Endothelial cell of umbilical vein (primary cell): ENCODE data around the gene SH3PXD2A. TPM values are rescaled to one million over a fixed set of nuclear protein-coding genes. Genes with fewer than 3 reads are reported as not detected.

Experiments used
- BruUV-seq: library from RNA; stranded (reverse); fragments of 400-500 nt; replicated peaks from 2 replicates; lab custom pipeline; 2021; lab: Mats Ljungman, UMichigan
- CTCF ChIA-PET: fragments of 300-600, 350-600 bp; sonication (Branson Sonifier 250); formaldehyde crosslinking; loops from one replicate; lab custom pipeline; 2021; ENCODE audit warnings: antibody characterized with exemption, inconsistent platforms; lab: Charles Lee
- POLR2A ChIA-PET: fragments of 300-600, 350-600 bp; sonication (Branson Sonifier 250); formaldehyde crosslinking; loops from one replicate; lab custom pipeline; 2021; ENCODE audit warnings: antibody characterized with exemption, inconsistent platforms; lab: Charles Lee
- DNase-seq: peaks from one replicate; pipeline ENCODE4 v3.0.0-alpha.2; 2011; ENCODE audit warnings: low read depth, low spot score
- FAIRE-seq: peaks from 2 replicates; lab custom pipeline; 2011; peaks lifted over from hg19 to GRCh38; lab: Jason Lieb, UNC
- H2AFZ ChIP-seq: 2 replicates; pipeline ENCODE4 v1.6.0; 2012; ENCODE audit warnings: low read depth, low read length, control low read depth, inconsistent platforms
- H3K27ac ChIP-seq: 2 replicates; pipeline ENCODE4 v1.5.1; 2011; ENCODE audit warnings: low read depth, mild to moderate bottlenecking, control low read depth, low read length, moderate library complexity; ENCODE audit not compliant: insufficient read depth
- H3K27me3 ChIP-seq, 2 experiments: 2 replicates each; pipeline versions ENCODE4 v1.6.0 to v1.6.1; 2011; ENCODE audit warnings: low read length in 2 of 2, mixed read lengths in 1 of 2; ENCODE audit not compliant: control insufficient read depth in 2 of 2, insufficient read depth in 2 of 2
- H3K36me3 ChIP-seq, 2 experiments: 2 replicates in 1 of 2; 3 replicates in 1 of 2; pipeline ENCODE4 v1.5.1; 2011; ENCODE audit warnings: low read length in 2 of 2, mild to moderate bottlenecking in 1 of 2, moderate library complexity in 1 of 2; ENCODE audit not compliant: control insufficient read depth in 2 of 2, insufficient read depth in 2 of 2; ENCODE audit errors: extremely low read depth in 1 of 2
- H3K4me1 ChIP-seq: 3 replicates; pipeline ENCODE4 v1.5.1; 2011; ENCODE audit warnings: mild to moderate bottlenecking, low read length; ENCODE audit not compliant: control insufficient read depth, insufficient read depth; ENCODE audit errors: extremely low read depth
- H3K4me2 ChIP-seq: 2 replicates; pipeline ENCODE4 v1.6.1; 2011; ENCODE audit warnings: low read length, control low read depth, mixed read lengths; ENCODE audit not compliant: insufficient read depth
- H3K4me3 ChIP-seq, 3 experiments: fragments of 200-600 bp in 1 of 3; sonication (generic), shearing (Covaris generic) in 1 of 3; replicated peaks in 1 of 3; 2 replicates each; pipeline ENCODE4 v1.5.1; 2011 to 2016; ENCODE audit warnings: control low read depth in 3 of 3, low read length in 3 of 3, mild to moderate bottlenecking in 2 of 3, inconsistent platforms in 1 of 3, low read depth in 1 of 3, moderate library complexity in 1 of 3; ENCODE audit not compliant: insufficient read depth in 1 of 3
- H3K79me2 ChIP-seq: 2 replicates; pipeline ENCODE4 v1.6.0; 2012; ENCODE audit warnings: low read length, inconsistent platforms; ENCODE audit not compliant: control insufficient read depth, insufficient read depth
- H3K9ac ChIP-seq: replicated peaks from 2 replicates; pipeline ENCODE3; 2011; ENCODE audit warnings: low read length, control low read depth; ENCODE audit not compliant: insufficient read depth; ENCODE audit errors: extremely low read depth
- H3K9me1 ChIP-seq: replicated peaks from 3 replicates; pipeline ENCODE4 v1.6.0; 2011; ENCODE audit warnings: mild to moderate bottlenecking, low read length; ENCODE audit not compliant: control insufficient read depth, insufficient read depth; ENCODE audit errors: extremely low read depth
- H3K9me3 ChIP-seq: replicated peaks from 2 replicates; pipeline ENCODE4 v1.5.1; 2012; ENCODE audit warnings: low read length, inconsistent platforms; ENCODE audit not compliant: control insufficient read depth, insufficient read depth
- H4K20me1 ChIP-seq: replicated peaks from 2 replicates; pipeline ENCODE3; 2011; ENCODE audit warnings: mild to moderate bottlenecking, low read length; ENCODE audit not compliant: control insufficient read depth, insufficient read depth; ENCODE audit errors: extremely low read depth
- EZH2 ChIP-seq: IDR thresholded peaks from 2 replicates; pipeline ENCODE4 v1.6.1; 2012; ENCODE audit warnings: borderline replicate concordance, low read depth, mild to moderate bottlenecking, moderate library complexity, low read length, inconsistent platforms; ENCODE audit not compliant: severe bottlenecking
- FOS ChIP-seq: IDR thresholded peaks from 2 replicates; pipeline ENCODE4 v1.6.1; 2011; ENCODE audit warnings: mild to moderate bottlenecking, low read length, moderate library complexity, borderline replicate concordance; ENCODE audit not compliant: insufficient read depth
- GATA2 ChIP-seq: IDR thresholded peaks from 2 replicates; pipeline ENCODE4 v1.7.0; 2011; ENCODE audit warnings: low read depth, mild to moderate bottlenecking, moderate library complexity, mixed read lengths, low read length; ENCODE audit not compliant: insufficient read length, insufficient read depth
- JUN ChIP-seq: IDR thresholded peaks from 2 replicates; pipeline ENCODE4 v1.6.1; 2011; ENCODE audit warnings: borderline replicate concordance, low read depth; ENCODE audit not compliant: insufficient read length, insufficient read depth
- MAX ChIP-seq: IDR thresholded peaks from 2 replicates; pipeline ENCODE4 v1.6.1; 2011; ENCODE audit not compliant: insufficient read depth, insufficient read length
- MYC ChIP-seq: IDR thresholded peaks from one replicate; pipeline ENCODE4 v1.6.1; 2011; ENCODE audit warnings: mild to moderate bottlenecking, low read depth, low read length
- POLR2A ChIP-seq: IDR thresholded peaks from 2 replicates; pipeline ENCODE4 v1.6.1; 2012; ENCODE audit warnings: low read depth, mild to moderate bottlenecking, control low read depth, low read length
- POLR2AphosphoS5 ChIP-seq: IDR thresholded peaks from 2 replicates; pipeline ENCODE4 v1.6.1; 2012; ENCODE audit warnings: low read depth, mild to moderate bottlenecking, control low read depth, low read length, moderate library complexity; ENCODE audit not compliant: insufficient read depth
- dilution Hi-C: fragments of 300-500 bp; cut with MboI; formaldehyde crosslinking; loops from one replicate; pipeline ENCODE4 v1.15.0; 2019; ENCODE audit warnings: low sequenced_read_pairs; ENCODE audit not compliant: extremely low pct_ligation_motif_present
- intact Hi-C: fragments of 100-400 bp; cut with micrococcal nuclease; formaldehyde crosslinking; loops from one replicate; pipeline ENCODE4 v1.10.0; 2022
- polyA plus RNA-seq, 4 experiments: library from polyadenylated mRNA; depleted of rRNA in 3 of 4; stranded (reverse) in 3 of 4; unstranded in 1 of 4; fragments of >200 nt; gene quantifications; 2 replicates each; pipeline versions ENCODE4 v1.2.1 to v1.2.3, GENCODE V29; 2011 to 2012; ENCODE audit warnings: missing spikeins in 1 of 4
- total RNA-seq: library from RNA; stranded (reverse); gene quantifications from 2 replicates; pipeline ENCODE4 v1.2.3, GENCODE V29; 2021
- TF ChIP-seq, protein P1 (sequence below), 2 donors: IDR thresholded peaks; 1 replicate in 1 of 2; 2 replicates in 1 of 2; pipeline ENCODE4 v1.5.1; 2011; ENCODE audit warnings: low read length in 2 of 2, mild to moderate bottlenecking in 2 of 2, moderate library complexity in 2 of 2, control low read depth in 1 of 2, inconsistent platforms in 1 of 2, low read depth in 1 of 2; ENCODE audit not compliant: insufficient read depth in 1 of 2; ENCODE audit errors: extremely low read depth in 1 of 2

SH3PXD2A gene
- total and polyA plus RNA-seq, 2 donors (not counting 3 experiments of a cell fraction or from before 2014, with no cell fraction given): 1.4 to 5.1 TPM

DNA sequence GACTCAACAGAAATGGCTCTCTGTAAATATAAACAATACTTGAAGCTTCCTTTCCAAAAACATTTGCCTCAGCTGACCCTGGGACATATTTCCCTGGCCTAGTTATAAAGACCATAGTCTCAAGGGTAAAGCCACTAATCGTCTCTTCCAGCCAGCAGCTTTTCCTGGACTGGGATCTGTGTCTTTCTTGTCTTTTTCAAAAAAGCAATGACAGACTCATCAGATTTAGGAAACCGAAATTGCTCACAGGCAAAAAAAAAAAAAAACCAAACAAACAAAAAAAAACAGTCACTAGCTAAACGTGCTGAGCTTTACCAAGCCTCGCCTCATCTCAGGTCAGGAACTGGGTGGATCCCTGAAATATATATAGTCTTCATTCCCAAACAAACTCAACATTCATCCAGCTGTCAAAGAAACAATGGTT is 39.1 kb upstream of the SH3PXD2A start:
- Histone ChIP-seq H3K4me2 (peak overlapping the region; percentile 27), H4K20me1 (no peaks in the 10 kb centered on the region)
- FAIRE-seq: peak; percentile 24

More for the DNA sequence above, 39.1 kb upstream of the SH3PXD2A start:
- no peak overlapping the region for H3K4me3 ChIP-seq
- H3K9me1 ChIP-seq: no peaks in the 10 kb centered on the region
- intact Hi-C loops (loop anchor here (2.0 kb wide), 2 partner anchors 74 to 128 kb away; no protein-coding TSS in a partner anchor), dilution Hi-C loops (no loop called here)
- peaks cover 40% of the 10 kb centered on the region for H3K4me1 ChIP-seq
- CTCF ChIA-PET: interaction anchor here (1.0 to 3.8 kb wide), 8 partner anchors 8 to 227 kb away, joined by 3 to 11 read pairs (median 4); partner anchors contain the start of gene SFR1
- POLR2A ChIA-PET: no interaction called here
- H3K9ac ChIP-seq: peak overlapping the region; percentile 32
- BruUV-seq: no TSS peak
- TF ChIP-seq EZH2 (no peak), JUN (no peak), FOS (no peak), GATA2 (no peak), MYC (no peak), POLR2A (no peak), MAX (no peak), POLR2AphosphoS5 (no peak)
- TF ChIP-seq, protein P1, sequence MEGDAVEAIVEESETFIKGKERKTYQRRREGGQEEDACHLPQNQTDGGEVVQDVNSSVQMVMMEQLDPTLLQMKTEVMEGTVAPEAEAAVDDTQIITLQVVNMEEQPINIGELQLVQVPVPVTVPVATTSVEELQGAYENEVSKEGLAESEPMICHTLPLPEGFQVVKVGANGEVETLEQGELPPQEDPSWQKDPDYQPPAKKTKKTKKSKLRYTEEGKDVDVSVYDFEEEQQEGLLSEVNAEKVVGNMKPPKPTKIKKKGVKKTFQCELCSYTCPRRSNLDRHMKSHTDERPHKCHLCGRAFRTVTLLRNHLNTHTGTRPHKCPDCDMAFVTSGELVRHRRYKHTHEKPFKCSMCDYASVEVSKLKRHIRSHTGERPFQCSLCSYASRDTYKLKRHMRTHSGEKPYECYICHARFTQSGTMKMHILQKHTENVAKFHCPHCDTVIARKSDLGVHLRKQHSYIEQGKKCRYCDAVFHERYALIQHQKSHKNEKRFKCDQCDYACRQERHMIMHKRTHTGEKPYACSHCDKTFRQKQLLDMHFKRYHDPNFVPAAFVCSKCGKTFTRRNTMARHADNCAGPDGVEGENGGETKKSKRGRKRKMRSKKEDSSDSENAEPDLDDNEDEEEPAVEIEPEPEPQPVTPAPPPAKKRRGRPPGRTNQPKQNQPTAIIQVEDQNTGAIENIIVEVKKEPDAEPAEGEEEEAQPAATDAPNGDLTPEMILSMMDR (IDR thresholded peaks at IDR 0.05; ENCODE audit: extremely low read depth in 1 of 2, insufficient read depth in 1 of 2, low read depth in 1 of 2, low read length in 2 of 2): no peak
- no peaks in the 10 kb centered on the region for H3K79me2 ChIP-seq
- no peaks in the 10 kb centered on the region for H3K9me3 ChIP-seq
- peak; percentile 49 for DNase-seq
- H2AFZ ChIP-seq: peak overlapping the region; percentile 78
- peaks cover 2 to 4% of the 10 kb centered on the region in 2 experiments for H3K36me3 ChIP-seq
- H3K27ac ChIP-seq: peak overlapping the region; percentile 85
- no peaks in the 10 kb centered on the region for H3K27me3 ChIP-seq
